Left kidney (tissue), 8 donors: ENCODE data around the gene TECTB. TPM values are rescaled to one million over a fixed set of nuclear protein-coding genes. Genes with fewer than 3 reads are reported as not detected.
"Not testable (repeated sequence)": the region's sequence is repeated elsewhere in the genome, so short reads cannot be mapped to it uniquely, and the experiment has no call there.

Source experiments
- DNase-seq: peaks from one replicate; pipeline ENCODE4 v3.0.0-alpha.2; 2013
- long read RNA-seq, 8 donors: transcript quantifications; one replicate each; lab custom pipeline, GENCODE V29; 2026
- polyA plus RNA-seq: library from polyadenylated mRNA; unstranded; fragments of 120-200 nt; gene quantifications from one replicate; pipeline ENCODE4 v1.2.1, GENCODE V29; 2013; ENCODE audit not compliant: insufficient read length

The TECTB gene
- polyA plus RNA-seq: not detected
- long read RNA-seq, donor 1: 0 reads
- long read RNA-seq, donor 2: 0 reads
- long read RNA-seq, donor 3: 0 reads
- long read RNA-seq, donor 4: 0 reads
- long read RNA-seq, donor 5: 0 reads
- long read RNA-seq, donor 6: 0 reads
- long read RNA-seq, donor 7: 0 reads
- long read RNA-seq, donor 8: 0 reads

- no peak for DNase-seq
Observed at GRCh38 chr10:112283100-112283499, at the start of gene TECTB. Gene TECTB, plus strand, starts transcription at chr10:112283400. Its CDS starts 335 bp downstream, at chr10:112283735.

DNA sequence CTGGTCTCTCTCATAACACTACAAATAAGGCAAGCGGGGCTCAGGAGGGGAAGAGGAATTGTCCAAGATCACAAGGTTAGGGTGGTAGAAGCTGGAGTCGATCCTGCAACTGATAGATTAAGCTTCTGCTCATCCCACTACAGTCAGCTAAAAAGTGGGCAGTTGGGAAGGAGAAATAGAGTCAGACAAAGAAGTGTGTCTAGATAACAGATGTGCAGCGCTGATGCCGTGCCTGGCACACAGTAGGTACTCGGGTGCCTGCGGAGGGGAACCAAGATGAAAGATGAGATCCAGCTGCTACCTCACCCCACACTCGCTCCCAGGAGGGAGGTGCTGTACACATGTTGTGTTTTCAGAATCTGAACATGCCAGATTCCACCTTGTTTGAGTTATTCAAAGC lies 48.1 kb upstream of the TECTB start:
- DNase-seq: no peak

DNA sequence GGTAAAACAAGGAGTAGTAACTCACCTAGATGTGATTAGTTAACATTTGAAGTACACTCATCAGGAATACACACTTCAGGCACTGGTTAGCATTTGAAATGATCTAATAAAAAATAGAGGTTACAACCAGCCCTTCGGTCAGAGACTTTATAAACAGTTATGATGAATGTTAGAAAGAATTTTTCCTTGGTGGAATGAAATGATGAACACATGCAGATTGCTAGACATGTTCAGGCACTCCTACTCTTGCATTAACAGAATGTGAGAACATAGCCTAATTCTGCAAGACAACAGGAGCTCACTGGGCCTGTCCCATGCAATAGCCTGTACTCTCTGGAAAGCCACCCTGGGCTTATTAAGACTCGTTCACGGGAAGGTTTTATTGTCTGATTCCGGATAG lies 47.3 kb upstream of the TECTB start:
- DNase-seq: no peak

GRCh38 chr10:112236486-112236885 lies 46.7 kb upstream of the TECTB start:
- no peak for DNase-seq

DNA sequence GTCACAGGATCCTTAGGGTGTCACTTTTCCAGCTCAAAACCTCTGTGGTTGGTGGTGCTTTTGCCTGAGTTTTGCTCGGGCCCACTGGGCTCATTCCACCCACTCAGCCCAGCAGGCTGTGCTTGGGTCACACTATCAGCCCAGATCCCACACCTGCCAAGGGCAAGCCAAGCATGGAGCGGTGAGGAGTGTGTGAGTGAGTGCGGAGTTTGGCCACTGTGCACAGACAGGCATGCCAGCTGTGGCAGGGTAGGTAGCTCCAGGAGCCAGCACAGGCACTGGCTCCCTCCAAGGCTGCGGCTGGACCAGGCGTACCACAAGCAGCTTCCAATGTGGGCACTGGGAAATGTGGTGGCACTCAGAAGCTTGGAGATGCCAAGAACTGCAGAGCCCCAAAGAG lies 43.9 kb upstream of the TECTB start:
- no peak for DNase-seq

GRCh38 chr10:112240441-112240840 lies 42.8 kb upstream of the TECTB start:
- DNase-seq: no peak

DNA sequence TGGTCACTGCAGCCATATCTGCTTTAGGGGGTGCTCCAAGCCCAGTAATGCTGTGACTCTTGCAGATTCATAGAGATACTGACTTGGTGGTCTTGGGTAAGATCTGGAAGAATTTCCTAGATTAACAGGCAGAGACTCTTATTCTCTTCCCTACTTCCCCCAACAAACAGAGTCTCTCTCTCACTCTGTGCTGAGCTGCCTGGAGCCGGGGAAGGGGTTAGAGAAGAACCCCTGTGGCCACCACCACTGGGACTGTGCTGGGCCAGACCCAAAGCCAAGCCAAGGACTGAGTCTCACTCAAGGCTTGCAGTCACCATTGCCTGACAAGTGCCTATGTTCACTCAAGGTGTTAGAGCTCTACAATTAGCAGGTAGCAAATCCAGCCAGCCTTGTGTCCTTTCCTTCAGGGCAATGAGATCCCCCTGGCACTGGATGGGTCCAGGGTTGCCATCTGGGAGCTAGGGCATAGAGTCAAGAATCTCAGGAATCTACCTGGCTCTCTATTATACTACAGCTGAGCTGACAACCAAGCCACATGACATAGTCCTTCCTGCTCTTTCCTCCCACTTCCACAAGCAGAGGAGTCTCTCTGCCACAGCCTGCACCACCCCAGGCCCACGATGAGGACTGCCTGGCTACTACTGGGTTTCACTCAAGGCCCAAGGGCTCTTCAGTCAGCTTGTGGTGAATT lies 41.4 kb upstream of the TECTB start:
- no peak for DNase-seq

DNA sequence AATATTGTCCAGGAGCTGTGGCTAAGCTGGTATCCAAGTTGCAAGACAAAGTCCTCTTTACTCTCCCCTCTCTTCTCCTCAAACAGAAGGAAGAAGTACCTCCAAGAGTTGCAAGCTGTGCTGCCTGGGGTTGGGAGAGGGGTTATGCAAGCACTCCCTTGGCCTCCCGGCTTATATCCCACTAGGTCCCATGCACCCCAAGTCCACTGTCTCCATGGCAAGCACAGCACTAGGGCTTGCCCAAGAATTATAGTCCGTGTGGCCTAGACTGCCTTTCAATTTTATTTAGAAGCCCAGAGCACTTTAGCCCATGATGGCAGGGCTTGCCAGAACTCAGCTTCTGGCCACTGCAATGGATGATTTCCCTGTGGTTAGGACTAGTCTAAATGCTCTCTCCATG lies 40.4 kb upstream of the TECTB start:
- DNase-seq: no peak

DNA sequence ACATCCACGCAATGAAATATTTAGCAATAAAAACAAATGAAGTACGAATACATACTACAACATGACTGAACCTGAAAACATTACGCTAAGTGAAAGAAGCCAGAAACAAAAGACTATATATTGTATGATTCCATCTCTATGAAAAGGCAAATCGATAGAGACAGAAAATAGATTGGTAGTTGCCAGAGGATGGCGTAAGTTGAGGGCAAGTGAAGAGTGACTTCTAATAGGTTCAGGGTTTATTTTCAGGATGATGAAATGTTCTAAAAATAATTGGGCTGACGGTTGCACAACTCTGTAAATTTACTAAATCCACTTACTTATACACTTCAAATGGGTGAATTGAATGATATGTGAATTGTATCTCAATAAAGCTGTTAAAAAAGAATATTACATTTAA lies 39.5 kb upstream of the TECTB start:
- no peak for DNase-seq

- no peak for DNase-seq
Observed at GRCh38 chr10:112244197-112244596, 39.0 kb upstream of the TECTB start.

DNA sequence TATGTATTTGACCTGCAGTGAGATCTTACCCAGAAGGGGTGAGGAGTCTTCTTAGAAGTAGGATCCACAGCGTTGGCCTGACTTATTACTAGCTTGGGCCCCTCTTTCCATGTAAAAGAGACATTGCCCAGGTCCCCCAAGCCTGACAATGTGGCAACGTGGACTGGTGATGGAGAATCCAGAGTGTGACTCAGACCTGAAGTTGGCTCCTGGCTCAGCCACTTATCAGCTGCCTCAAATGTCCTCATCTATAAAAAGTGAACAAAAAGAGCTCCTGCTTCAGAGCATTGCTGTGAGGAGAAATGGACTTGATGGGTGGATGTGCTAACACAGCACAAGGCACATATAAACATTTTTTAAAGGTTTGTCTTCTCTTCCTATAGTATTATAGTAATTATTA lies 35.4 kb upstream of the TECTB start:
- DNase-seq: no peak

DNA sequence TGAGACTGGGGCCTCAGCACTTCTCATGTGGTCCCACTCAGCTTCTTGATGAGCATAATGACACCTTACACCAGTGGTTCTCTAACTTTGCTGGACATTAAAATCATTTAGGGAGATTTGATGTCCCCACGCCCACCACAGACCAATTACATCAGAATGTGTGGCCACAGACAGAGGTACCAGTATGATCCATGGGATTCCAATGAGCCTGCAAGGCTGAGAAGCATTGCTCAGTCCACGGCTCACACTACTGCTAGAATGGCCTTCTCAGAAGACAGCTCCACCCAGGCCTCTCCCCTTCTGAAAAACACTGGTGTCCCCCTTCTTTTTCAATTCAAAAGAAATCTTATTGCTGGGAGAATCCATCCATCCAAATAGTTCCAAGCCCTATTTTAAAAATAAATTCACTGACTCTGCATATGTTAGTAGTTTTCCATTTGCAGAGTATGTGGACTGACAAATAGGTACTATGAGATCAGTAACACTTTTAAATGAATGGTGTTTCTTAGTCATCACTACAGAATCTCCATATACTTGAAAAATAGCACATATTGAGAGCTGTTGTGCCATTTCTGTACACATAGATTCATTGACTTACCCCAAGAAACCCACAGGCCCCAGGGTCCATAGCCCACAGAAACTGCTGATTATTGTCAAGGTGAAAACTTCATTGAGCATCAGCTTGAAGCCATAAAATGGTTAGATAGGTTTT lies 34.5 kb upstream of the TECTB start:
- DNase-seq: no peak

- DNase-seq: no peak
Observed at GRCh38 chr10:112249722-112250121, 33.5 kb upstream of the TECTB start.

DNA sequence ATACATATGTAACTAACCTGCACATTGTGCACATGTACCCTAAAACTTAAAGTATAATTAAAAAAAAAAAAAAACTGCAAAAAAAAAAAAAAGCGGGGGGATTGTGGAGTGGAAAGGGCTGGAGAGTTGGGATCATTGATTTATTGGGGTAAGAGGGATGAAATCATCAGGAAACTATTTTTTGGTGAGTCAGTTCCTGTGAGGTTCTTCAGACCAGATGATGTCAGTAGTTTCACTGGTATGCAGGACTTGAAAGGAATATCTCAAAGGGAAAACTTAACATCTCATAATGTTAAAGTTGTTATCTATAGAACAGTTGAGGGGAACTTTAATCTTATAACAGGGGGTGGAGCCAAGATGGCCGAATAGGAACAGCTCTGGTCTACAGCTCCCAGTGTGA lies 32.6 kb upstream of the TECTB start:
- no peak for DNase-seq

GRCh38 chr10:112251238-112251637 lies 32.0 kb upstream of the TECTB start:
- DNase-seq: not testable (repeated sequence)

- DNase-seq: no peak
Observed at GRCh38 chr10:112258407-112258806, 24.8 kb upstream of the TECTB start.

DNA sequence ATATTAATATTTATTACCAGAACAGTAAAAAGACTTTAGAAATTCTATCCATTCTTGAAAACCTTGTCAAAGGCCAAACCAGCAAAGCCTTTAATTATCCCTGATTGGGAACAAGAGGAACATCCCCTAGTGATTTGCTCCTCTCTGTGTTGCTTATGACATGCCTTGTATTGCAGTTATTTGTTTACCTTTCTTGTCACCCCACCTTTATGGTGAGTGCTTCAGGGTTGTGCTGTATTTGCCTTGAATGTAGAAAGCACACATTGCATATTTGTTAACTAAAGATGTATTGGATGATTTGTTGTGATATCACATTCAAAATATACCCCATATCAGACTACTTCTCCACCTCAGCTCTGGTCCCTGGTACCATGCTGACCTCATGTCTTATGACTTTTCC lies 23.5 kb upstream of the TECTB start:
- no peak for DNase-seq

GRCh38 chr10:112260831-112261230 lies 22.4 kb upstream of the TECTB start:
- no peak for DNase-seq

DNA sequence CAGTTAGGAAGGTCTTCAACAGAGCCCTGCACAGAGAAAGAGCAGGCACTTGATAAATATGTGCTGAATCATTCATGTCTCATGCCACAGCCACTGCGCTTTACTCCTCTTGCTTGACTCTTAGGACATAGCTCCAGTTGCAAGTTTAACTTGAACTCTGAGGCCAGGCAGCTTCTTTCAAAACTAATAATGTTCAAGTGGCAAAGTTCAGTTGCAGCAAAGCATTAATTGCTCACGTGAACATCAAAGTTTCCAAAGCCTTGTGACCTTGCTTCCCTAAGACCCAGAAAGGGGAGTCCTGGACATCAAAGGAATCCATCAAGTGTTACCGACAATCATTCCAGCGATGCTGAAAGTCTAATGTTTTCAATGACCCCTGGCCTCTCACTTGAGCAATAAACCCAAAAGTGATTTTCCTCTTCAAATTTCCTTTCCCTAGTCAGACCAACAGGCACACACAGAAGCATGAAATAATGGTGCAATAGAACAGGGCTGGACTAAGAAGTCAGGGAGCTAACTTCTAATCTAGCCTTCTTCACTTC lies 21.8 kb upstream of the TECTB start:
- peak; percentile 46 for DNase-seq

- no peak for DNase-seq
Observed at GRCh38 chr10:112262546-112262945, 20.7 kb upstream of the TECTB start.

- no peak for DNase-seq
Observed at GRCh38 chr10:112265745-112266144, 17.5 kb upstream of the TECTB start.

- no peak for DNase-seq
Observed at GRCh38 chr10:112269266-112269665, 13.9 kb upstream of the TECTB start.

DNA sequence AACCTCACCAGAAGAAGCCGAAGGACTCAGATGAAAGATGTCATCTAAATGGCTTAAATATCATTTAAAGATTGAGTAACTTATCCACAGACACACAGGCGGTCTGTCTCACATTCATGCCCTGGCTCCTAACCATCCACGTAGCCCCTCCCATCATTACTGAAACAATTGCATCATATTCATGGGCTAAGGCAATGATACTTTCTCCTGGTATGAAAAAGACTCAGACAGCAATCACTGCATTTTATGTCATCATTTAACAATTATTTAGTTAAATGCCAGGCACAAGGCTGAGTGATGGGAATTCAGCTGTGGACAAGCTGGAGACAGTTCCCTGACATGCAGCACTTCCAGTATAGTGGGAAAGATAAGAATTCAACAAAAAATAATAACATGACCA lies 11.2 kb upstream of the TECTB start:
- DNase-seq: no peak
